Measurements from ENCODE around the gene MIP.

Gene MIP

DNA sequence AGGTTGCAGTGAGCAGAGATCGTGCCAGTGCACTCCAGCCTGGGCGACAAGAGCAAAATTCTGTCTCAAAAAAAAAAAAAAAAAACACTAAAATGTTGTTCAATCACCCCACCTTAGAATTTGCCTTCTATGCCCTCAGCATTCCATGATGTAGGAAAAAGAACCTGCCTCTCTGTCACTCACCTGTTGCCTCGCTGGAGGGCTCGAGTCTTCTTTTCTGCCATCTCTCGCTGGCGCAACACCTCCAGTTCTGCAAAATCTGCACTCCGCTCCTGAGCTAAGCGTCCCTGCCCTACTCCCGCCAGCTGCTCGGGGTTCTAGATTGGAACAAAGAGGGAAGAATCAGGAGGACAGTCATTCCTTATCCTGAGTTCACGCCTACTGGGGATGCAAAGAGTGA, 23.2 kb downstream of the MIP start:
- H3K27ac ChIP-seq, result no peak overlapping the region
- TF ChIP-seq, protein P1, sequence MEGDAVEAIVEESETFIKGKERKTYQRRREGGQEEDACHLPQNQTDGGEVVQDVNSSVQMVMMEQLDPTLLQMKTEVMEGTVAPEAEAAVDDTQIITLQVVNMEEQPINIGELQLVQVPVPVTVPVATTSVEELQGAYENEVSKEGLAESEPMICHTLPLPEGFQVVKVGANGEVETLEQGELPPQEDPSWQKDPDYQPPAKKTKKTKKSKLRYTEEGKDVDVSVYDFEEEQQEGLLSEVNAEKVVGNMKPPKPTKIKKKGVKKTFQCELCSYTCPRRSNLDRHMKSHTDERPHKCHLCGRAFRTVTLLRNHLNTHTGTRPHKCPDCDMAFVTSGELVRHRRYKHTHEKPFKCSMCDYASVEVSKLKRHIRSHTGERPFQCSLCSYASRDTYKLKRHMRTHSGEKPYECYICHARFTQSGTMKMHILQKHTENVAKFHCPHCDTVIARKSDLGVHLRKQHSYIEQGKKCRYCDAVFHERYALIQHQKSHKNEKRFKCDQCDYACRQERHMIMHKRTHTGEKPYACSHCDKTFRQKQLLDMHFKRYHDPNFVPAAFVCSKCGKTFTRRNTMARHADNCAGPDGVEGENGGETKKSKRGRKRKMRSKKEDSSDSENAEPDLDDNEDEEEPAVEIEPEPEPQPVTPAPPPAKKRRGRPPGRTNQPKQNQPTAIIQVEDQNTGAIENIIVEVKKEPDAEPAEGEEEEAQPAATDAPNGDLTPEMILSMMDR (conservative IDR thresholded peaks at IDR 0.05), result no peak

DNA sequence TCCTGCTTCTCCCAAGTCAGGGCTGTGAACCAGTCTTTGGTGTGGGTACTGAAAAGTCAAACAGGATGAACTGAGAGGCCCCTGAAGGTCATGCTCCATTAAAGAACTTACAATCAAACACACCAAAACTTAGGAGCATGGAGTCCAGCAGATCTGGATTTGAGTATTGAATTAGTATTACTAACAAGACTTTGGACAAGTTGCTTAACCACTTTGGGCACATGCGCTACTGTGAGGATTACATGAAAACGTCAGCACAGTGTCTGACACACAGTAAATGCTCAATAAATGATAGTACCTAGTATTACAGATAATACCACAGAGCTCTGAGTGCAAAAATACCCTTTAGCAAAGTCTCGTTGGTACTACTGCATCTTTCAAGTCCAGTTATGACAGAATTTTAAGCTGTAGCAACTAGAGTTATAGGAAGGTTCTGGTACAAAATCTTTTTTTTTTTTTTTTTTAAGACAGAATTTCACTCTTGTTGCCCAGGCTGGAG, 28.5 kb downstream of the MIP start:
- H3K27ac ChIP-seq, result no peak overlapping the region
- TF ChIP-seq, protein P1 (conservative IDR thresholded peaks at IDR 0.05), result no peak

DNA sequence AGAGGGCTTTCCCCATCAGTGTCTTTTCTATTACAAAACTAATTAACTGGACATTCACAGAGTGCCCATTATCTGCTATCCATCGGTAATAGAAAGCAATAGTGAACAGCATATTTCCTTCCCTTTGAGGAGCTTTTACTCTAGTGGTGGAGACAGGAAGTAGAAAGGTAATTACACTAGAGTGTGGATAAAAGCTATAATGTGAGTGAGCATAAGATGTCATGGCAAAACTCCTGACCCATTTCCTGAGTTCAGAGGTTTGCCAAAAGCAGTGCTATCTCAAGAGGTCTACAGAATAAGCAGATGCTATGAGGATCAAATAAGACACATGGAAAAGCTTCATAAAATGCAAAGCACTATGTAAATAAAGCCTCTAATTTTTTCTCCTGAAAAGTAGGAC, 29.3 kb downstream of the MIP start:
- TF ChIP-seq, protein P1 (conservative IDR thresholded peaks at IDR 0.05), result no peak

DNA sequence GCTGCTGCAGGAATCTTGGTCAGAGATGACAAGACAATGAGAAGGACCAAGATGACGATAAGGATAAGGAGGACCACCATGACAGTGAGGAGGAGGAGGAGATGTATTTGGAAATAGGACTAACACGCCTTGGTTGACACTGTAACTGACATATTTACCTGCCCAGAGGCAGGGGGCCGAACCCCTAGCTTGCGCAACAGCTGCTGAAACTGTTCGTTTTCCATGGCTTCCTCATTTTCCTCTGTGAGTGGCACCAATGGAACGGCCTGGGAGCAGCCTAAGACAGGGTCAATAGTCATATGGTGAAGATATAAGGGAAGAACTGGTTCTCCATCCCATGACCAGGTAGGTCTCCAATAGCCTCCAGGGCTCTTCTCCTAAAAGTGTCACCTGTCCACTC, 34.0 kb downstream of the MIP start:
- TF ChIP-seq, protein P1 (conservative IDR thresholded peaks at IDR 0.05), result no peak
- no peak overlapping the region for H3K27ac ChIP-seq

More for the DNA sequence above, 29.3 kb downstream of the MIP start:
- H3K27ac ChIP-seq, result no peak overlapping the region

DNA sequence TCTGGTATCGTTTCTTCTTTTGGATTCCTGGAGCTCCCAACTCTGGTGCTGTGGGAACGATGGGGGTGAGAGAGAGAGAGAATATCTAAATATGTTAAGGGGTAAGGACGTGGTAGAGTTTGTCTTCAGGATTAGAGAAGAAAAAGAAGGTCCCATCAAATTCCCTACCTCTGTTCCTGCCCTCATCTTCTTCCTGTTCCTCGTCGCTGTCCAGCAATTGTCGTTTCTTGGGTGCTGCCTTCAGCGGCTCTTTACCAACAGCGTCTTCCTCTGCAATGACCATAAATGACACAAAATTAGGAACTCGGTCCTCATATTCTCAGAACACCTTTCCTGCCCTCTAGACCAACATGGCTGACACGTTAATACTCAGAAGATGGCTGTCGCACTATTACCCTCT, 36.7 kb downstream of the MIP start:
- no peak overlapping the region for H3K27ac ChIP-seq
- TF ChIP-seq, protein P1 (conservative IDR thresholded peaks at IDR 0.05), result no peak

DNA sequence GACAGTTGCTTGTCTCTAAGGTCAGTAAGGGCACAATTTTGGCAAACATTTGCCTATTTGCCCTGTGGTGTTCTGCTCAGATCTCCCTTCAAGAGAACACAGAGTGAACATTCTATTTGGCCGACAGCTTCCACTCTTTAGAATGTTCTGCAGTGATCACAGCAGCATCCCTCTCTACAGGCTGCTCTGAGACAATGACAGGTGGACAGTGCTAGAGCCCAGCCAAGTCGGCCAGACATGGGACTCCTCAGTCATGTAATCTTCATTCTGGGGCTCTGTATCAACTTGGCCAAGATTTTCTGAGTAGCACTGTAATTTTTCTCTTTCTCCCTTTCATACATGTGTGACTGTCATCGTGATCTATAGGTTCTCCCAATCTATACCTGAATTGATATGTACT, 40.1 kb downstream of the MIP start:
- TF ChIP-seq, protein P1 (conservative IDR thresholded peaks at IDR 0.05), result no peak
- H3K27ac ChIP-seq, result no peak overlapping the region

DNA sequence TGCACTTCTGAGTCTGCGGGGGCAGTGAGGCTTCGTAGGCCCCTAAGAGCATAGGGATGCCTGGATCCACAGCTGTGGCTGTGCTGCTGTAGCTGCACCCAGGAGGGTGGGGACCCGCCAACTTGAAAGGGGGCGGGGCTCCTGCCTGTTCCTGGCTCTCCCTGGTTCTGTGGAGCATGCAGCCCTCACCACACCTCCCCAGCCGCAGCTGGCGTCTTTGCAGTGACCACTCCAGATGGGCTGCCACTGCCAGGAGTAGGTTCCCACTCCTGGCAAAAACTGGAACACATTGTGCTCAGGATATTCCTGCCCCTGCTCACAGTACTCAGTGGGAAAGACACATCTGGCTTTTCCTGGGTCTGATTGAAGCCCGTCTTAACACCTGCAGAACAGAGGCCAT, 41.1 kb downstream of the MIP start:
- H3K27ac ChIP-seq, result no peak overlapping the region; the same call in 1 of the 2 replicates

More for the DNA sequence above, 41.1 kb downstream of the MIP start:
- TF ChIP-seq, protein P1 (conservative IDR thresholded peaks at IDR 0.05), result no peak
